ENCODE data around the gene COL6A1.
"Not testable (repeated sequence)": the region's sequence is repeated elsewhere in the genome, so short reads cannot be mapped to it uniquely, and the experiment has no call there.

The COL6A1 gene

DNA sequence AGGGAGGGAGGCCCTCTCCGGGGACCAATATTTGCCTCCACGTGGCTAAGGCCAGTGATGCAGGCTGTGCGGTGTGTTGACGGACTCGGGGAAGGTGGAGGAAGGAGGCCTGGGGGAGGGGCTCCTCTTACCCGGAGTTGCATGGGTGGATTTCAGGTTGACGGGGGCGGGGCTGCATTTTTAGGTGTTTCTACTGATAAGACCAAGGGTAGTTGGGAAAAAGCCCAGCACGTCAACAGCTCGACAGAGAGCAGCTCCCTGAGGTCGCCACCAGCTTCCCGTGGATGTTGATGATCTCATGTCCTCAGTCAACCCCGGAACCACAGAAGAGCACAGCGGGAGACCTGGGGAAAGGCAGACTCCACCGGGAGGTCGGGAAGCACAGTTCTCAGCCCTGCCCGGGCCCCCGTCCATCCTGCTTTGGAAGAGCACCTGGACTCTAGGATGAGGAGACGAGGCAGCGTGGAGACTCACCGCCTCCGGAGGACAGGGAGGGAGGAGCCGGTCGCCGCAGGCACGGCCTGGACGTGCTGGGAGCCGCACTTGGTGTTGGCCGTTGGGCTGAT, 32.9 kb upstream of the COL6A1 start:
- Histone ChIP-seq H3K27ac (no peak overlapping the region), H3K36me3 (ENCODE audit: control insufficient read depth, insufficient read depth, low read length) (no peaks in the 10 kb centered on the region), H3K4me2 (ENCODE audit: low read length) (no peak overlapping the region), H3K27me3 (ENCODE audit: control insufficient read depth, insufficient read depth, low read length) (no peaks in the 10 kb centered on the region), H2AFZ (no peak overlapping the region), H3K79me2 (no peaks in the 10 kb centered on the region), H3K4me1 (no peaks in the 10 kb centered on the region), H3K9me3 (ENCODE audit: control insufficient read depth, low read length) (no peaks in the 10 kb centered on the region), H3K4me3 (ENCODE audit: low read depth, low read length) (no peak overlapping the region), H3K9ac (no peak overlapping the region)
- TF ChIP-seq CTCF (IDR thresholded peaks at IDR 0.05): no peak

GRCh38 chr21:45949928-45950739, 31.4 kb upstream of the COL6A1 start:
- no peaks in the 10 kb centered on the region for H3K9me3 ChIP-seq (ENCODE audit: control insufficient read depth, low read length)
- no peak overlapping the region for H3K4me2 ChIP-seq (ENCODE audit: low read length)
- H3K27me3 ChIP-seq (ENCODE audit: control insufficient read depth, insufficient read depth, low read length): no peaks in the 10 kb centered on the region
- no peak for TF ChIP-seq CTCF (IDR thresholded peaks at IDR 0.05)
- H3K4me3 ChIP-seq (ENCODE audit: low read depth, low read length): peak overlapping the region; percentile 0
- H3K27ac ChIP-seq: no peak overlapping the region
- H3K4me1 ChIP-seq: no peaks in the 10 kb centered on the region
- H3K36me3 ChIP-seq (ENCODE audit: control insufficient read depth, insufficient read depth, low read length): no peaks in the 10 kb centered on the region
- no peaks in the 10 kb centered on the region for H3K79me2 ChIP-seq
- no peak overlapping the region for H2AFZ ChIP-seq
- H3K9ac ChIP-seq: no peak overlapping the region

DNA sequence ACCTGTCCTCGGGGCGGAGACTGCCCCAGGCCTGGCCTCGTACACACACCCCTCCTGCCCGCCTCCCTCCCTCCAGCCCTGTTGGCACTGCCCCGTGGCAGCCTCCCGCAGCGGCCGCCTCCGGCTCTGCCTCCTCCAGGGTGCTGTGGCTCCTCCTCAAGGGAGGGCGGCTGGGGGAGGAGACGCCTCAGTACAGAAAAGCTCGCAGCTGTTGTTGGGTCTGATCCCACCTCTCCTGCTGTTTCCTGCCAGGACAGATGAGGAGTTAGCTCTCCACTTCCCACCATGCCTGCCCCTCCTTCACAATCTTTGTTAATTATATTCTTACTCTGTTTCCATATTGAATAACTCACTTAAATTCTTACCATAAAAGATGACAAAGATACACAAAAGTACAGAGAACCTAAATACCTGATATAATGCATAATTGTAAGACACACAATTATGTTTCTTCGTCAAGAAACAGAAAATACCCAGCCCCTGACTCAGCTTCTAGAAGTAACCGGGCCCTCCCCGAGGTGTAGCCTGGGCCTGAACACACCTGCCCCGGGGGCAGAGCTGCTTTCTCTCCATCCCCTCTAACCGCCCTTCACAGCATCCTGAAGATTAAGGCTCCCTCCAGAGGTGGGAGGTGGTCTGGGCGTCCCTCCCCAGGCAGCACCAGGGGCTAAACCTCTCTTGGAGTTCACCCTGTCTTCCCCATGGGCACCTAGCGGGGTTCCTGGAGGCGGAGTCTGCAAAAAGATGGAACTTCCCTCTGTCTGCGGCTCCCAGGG, 30.6 kb upstream of the COL6A1 start:
- Histone ChIP-seq H3K27ac (no peak overlapping the region), H2AFZ (no peak overlapping the region), H3K36me3 (ENCODE audit: control insufficient read depth, insufficient read depth, low read length) (no peaks in the 10 kb centered on the region), H3K27me3 (ENCODE audit: control insufficient read depth, insufficient read depth, low read length) (no peaks in the 10 kb centered on the region), H3K9ac (no peak overlapping the region), H3K4me2 (ENCODE audit: low read length) (no peak overlapping the region), H3K4me1 (no peaks in the 10 kb centered on the region), H3K9me3 (ENCODE audit: control insufficient read depth, low read length) (no peaks in the 10 kb centered on the region), H3K79me2 (no peaks in the 10 kb centered on the region), H3K4me3 (ENCODE audit: low read depth, low read length) (peak overlapping the region; percentile 0)
- no peak for TF ChIP-seq CTCF (IDR thresholded peaks at IDR 0.05)

- Histone ChIP-seq H3K79me2 (no peaks in the 10 kb centered on the region), H3K27ac (no peak overlapping the region)
Measured at GRCh38 chr21:45951676-45952075, 29.9 kb upstream of the COL6A1 start.

DNA sequence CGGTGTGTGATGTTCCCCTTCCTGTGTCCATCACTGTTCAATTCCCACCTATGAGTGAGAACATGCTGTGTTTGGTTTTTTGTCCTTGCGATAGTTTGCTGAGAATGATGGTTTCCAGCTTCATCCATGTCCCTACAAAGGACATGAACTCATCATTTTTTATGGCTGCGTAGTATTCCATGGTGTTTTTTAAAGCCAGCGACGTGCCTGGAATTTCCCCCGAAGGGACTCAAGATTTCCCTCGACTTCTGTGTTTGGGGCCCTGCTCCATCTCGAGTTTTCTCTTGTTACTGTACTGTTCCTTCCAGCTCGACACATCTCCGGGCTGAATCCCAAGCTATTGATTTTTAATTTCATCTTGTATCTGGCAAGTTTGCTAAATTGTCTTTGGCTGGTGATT, 29.0 kb upstream of the COL6A1 start:
- not testable (repeated sequence) for H3K79me2 ChIP-seq; H3K4me1 ChIP-seq; H3K4me2 ChIP-seq (ENCODE audit: low read length); H2AFZ ChIP-seq; H3K27ac ChIP-seq; H3K27me3 ChIP-seq (ENCODE audit: control insufficient read depth, insufficient read depth, low read length); H3K9me3 ChIP-seq (ENCODE audit: control insufficient read depth, low read length); H3K36me3 ChIP-seq (ENCODE audit: control insufficient read depth, insufficient read depth, low read length); H3K4me3 ChIP-seq (ENCODE audit: low read depth, low read length); H3K9ac ChIP-seq

More at GRCh38 chr21:45951676-45952075, 29.9 kb upstream of the COL6A1 start:
- Histone ChIP-seq H3K4me3 (ENCODE audit: low read depth, low read length) (no peak overlapping the region), H2AFZ (no peak overlapping the region), H3K9me3 (ENCODE audit: control insufficient read depth, low read length) (no peaks in the 10 kb centered on the region), H3K36me3 (ENCODE audit: control insufficient read depth, insufficient read depth, low read length) (no peaks in the 10 kb centered on the region), H3K4me1 (no peaks in the 10 kb centered on the region), H3K9ac (no peak overlapping the region), H3K27me3 (ENCODE audit: control insufficient read depth, insufficient read depth, low read length) (no peaks in the 10 kb centered on the region), H3K4me2 (ENCODE audit: low read length) (no peak overlapping the region)
- no peak for TF ChIP-seq CTCF (IDR thresholded peaks at IDR 0.05)
